Esophagus muscularis mucosa (tissue), 3 donors: ENCODE measurements around the gene TSPAN16.

Experiments
- CTCF ChIP-seq, 3 experiments: fragments of 200-600 bp in 2 of 3; fragments of 450-650 bp in 1 of 3; sonication (generic) in 2 of 3; IDR thresholded peaks; one replicate each; pipeline ENCODE4 v1.5.1; 2017 to 2019; ENCODE audit warnings: antibody characterized with exemption in 3 of 3, mild to moderate bottlenecking in 2 of 3, moderate library complexity in 1 of 3
- POLR2A ChIP-seq: fragments of 450-650 bp; IDR thresholded peaks from one replicate; pipeline ENCODE4 v1.6.1; 2017; ENCODE audit warnings: antibody characterized with exemption, moderate library complexity, mild to moderate bottlenecking, low read depth

DNA sequence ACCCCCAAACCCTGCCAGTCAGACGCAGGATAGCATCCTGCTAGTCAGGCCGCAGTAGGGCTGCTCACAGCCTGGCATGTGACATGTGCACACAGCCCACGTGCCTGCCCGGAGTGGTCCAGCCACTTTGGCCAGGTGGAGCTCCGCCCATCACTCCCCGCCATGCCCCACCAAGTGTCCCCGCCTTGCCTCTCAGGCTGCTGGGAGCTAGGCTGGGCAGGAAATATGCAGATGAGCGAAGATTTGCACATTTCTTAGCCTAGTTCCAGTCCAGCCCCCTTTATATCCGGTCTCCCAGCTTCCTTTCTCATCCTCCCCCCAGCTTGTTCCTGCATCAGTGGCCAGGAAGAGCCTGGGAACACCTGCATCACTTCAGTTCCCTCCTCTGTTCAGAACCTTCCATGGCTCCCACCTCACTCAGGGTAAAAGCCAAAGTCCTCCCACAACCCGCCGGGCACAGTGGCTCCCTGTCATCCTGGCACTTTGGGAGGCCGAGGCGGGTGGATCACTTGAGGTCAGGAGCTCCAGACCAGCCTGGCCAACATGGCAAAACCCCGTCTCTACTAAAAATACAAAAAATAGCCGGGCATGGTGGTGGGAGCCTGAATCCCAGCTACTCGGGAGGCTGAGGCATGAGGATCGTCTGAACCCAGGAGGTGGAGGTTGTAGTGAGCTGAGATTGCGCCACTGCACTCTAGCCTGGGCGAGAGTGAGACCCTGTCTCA is 31.3 kb upstream of the TSPAN16 start:
- TF ChIP-seq POLR2A, result no peak
- no peak for TF ChIP-seq CTCF (IDR thresholded peaks at IDR 0.05)
